Ectodermal cell (in vitro differentiated cells): ENCODE data around the gene BBC3.
"Not testable (repeated sequence)": the region's sequence is repeated elsewhere in the genome, so short reads cannot be mapped to it uniquely, and the experiment has no call there.

ENCODE experiments used
- H3K27ac ChIP-seq: 2 replicates; pipeline ENCODE4 v1.7.0; 2013; ENCODE audit warnings: mild to moderate bottlenecking, low read depth, low read length; ENCODE audit not compliant: insufficient read depth, poor library complexity, severe bottlenecking
- H3K27me3 ChIP-seq: 2 replicates; pipeline ENCODE4 v1.7.0; 2013; ENCODE audit warnings: mild to moderate bottlenecking, low read length; ENCODE audit not compliant: insufficient read depth, control insufficient read depth, poor library complexity, severe bottlenecking
- H3K36me3 ChIP-seq: one replicate; pipeline ENCODE4 v1.7.0; 2013; ENCODE audit warnings: low read length; ENCODE audit not compliant: control insufficient read depth, insufficient read depth
- H3K4me1 ChIP-seq: one replicate; pipeline ENCODE4 v1.7.0; 2013; ENCODE audit warnings: low read length; ENCODE audit not compliant: control insufficient read depth, insufficient read depth
- H3K4me3 ChIP-seq: 2 replicates; pipeline ENCODE4 v1.7.0; 2013; ENCODE audit warnings: low read depth, low read length, control low read depth; ENCODE audit not compliant: insufficient read depth
- H3K9me3 ChIP-seq: 2 replicates; pipeline ENCODE4 v1.7.0; 2013; ENCODE audit warnings: mild to moderate bottlenecking, low read length, moderate library complexity; ENCODE audit not compliant: control insufficient read depth
- WGBS, 2 experiments: methylation state at CpG; one replicate each; pipeline ENCODE4 v1.1.7; 2013; ENCODE audit warnings: missing lambda C conversion rate in 2 of 2; 5-methylcytosine and 5-hydroxymethylcytosine counted together

BBC3 gene

GRCh38 chr19:47271949-47272348, 41.0 kb upstream of the BBC3 start:
- no peaks in the 10 kb centered on the region for H3K9me3 ChIP-seq
- H3K27ac ChIP-seq: peak overlapping the region; percentile 93
- peaks cover 16% of the 10 kb centered on the region for H3K4me1 ChIP-seq
- WGBS, 2 experiments: 77 to 78% methylated on average over 6 of the region's 6 CpGs
- H3K27me3 ChIP-seq: peaks cover 11% of the 10 kb centered on the region
- H3K4me3 ChIP-seq: no peak overlapping the region
- H3K36me3 ChIP-seq: peaks cover 13% of the 10 kb centered on the region

- Histone ChIP-seq H3K4me1 (peaks cover 12% of the 10 kb centered on the region), H3K9me3 (no peaks in the 10 kb centered on the region), H3K4me3 (no peak overlapping the region), H3K36me3 (peaks cover 21% of the 10 kb centered on the region), H3K27me3 (peaks cover 7% of the 10 kb centered on the region), H3K27ac (no peak overlapping the region)
- 96% methylated on average over 10 of the region's 10 CpGs for WGBS, 2 experiments
These were observed 39.4 kb upstream of the BBC3 start for GRCh38 chr19:47270408-47270807.

GRCh38 chr19:47269596-47269995, 38.6 kb upstream of the BBC3 start:
- no peak overlapping the region for H3K4me3 ChIP-seq
- H3K27ac ChIP-seq: no peak overlapping the region
- H3K4me1 ChIP-seq: peaks cover 9% of the 10 kb centered on the region
- WGBS, 2 experiments: 90 to 96% methylated on average over 7 of the region's 7 CpGs
- H3K27me3 ChIP-seq: no peaks in the 10 kb centered on the region
- peaks cover 21% of the 10 kb centered on the region for H3K36me3 ChIP-seq
- no peaks in the 10 kb centered on the region for H3K9me3 ChIP-seq

GRCh38 chr19:47268028-47268427, 37.0 kb upstream of the BBC3 start:
- no peaks in the 10 kb centered on the region for H3K9me3 ChIP-seq
- H3K27ac ChIP-seq: no peak overlapping the region
- H3K36me3 ChIP-seq: peaks cover 21% of the 10 kb centered on the region
- WGBS, 2 experiments: 94 to 97% methylated on average over 6 of the region's 6 CpGs
- H3K4me3 ChIP-seq: no peak overlapping the region
- H3K4me1 ChIP-seq: peaks cover 9% of the 10 kb centered on the region
- no peaks in the 10 kb centered on the region for H3K27me3 ChIP-seq

- Histone ChIP-seq H3K4me3 (no peak overlapping the region), H3K27me3 (no peaks in the 10 kb centered on the region), H3K27ac (no peak overlapping the region), H3K4me1 (peaks cover 8% of the 10 kb centered on the region), H3K9me3 (no peaks in the 10 kb centered on the region), H3K36me3 (peaks cover 26% of the 10 kb centered on the region)
- 94 to 96% methylated on average over 14 of the region's 14 CpGs for WGBS, 2 experiments
These were observed 36.4 kb upstream of the BBC3 start for GRCh38 chr19:47267350-47267759.

GRCh38 chr19:47266401-47266941, 35.5 kb upstream of the BBC3 start:
- Histone ChIP-seq H3K27ac (no peak overlapping the region), H3K9me3 (no peaks in the 10 kb centered on the region), H3K27me3 (no peaks in the 10 kb centered on the region), H3K4me3 (no peak overlapping the region), H3K4me1 (no peaks in the 10 kb centered on the region), H3K36me3 (peaks cover 28% of the 10 kb centered on the region)
- WGBS, 2 experiments: 96% methylated on average over 21 of the region's 21 CpGs

- no peaks in the 10 kb centered on the region for H3K27me3 ChIP-seq
- H3K4me1 ChIP-seq: no peaks in the 10 kb centered on the region
- whole genome bisulfite sequencing, 2 experiments: 95 to 96% methylated on average over 30 of the region's 30 CpGs
- no peak overlapping the region for H3K4me3 ChIP-seq
- H3K36me3 ChIP-seq: peaks cover 40% of the 10 kb centered on the region
- H3K9me3 ChIP-seq: no peaks in the 10 kb centered on the region
- no peak overlapping the region for H3K27ac ChIP-seq
These were observed 33.6 kb upstream of the BBC3 start for GRCh38 chr19:47264629-47265028.

- not testable (repeated sequence) for H3K4me1 ChIP-seq, H3K27me3 ChIP-seq, H3K9me3 ChIP-seq, H3K27ac ChIP-seq, H3K4me3 ChIP-seq
- 94 to 95% methylated on average over 14 of the region's 14 CpGs for WGBS, 2 experiments
- H3K36me3 ChIP-seq: peaks cover 37% of the 10 kb centered on the region
These were observed 31.2 kb upstream of the BBC3 start for GRCh38 chr19:47261946-47262793.

GRCh38 chr19:47260476-47260875, 29.5 kb upstream of the BBC3 start:
- WGBS, 2 experiments: 95% methylated on average over 17 of the region's 17 CpGs
- H3K36me3 ChIP-seq: peaks cover 29% of the 10 kb centered on the region
- no peaks in the 10 kb centered on the region for H3K27me3 ChIP-seq
- H3K4me3 ChIP-seq: no peak overlapping the region
- H3K27ac ChIP-seq: no peak overlapping the region
- H3K9me3 ChIP-seq: no peaks in the 10 kb centered on the region
- peaks cover 8% of the 10 kb centered on the region for H3K4me1 ChIP-seq

- peaks cover 8% of the 10 kb centered on the region for H3K4me1 ChIP-seq
- H3K27ac ChIP-seq: no peak overlapping the region
- no peaks in the 10 kb centered on the region for H3K27me3 ChIP-seq
- no peaks in the 10 kb centered on the region for H3K9me3 ChIP-seq
- peaks cover 29% of the 10 kb centered on the region for H3K36me3 ChIP-seq
- no peak overlapping the region for H3K4me3 ChIP-seq
- 95 to 96% methylated on average over 6 of the region's 6 CpGs for WGBS, 2 experiments
These were observed 28.0 kb upstream of the BBC3 start for GRCh38 chr19:47258895-47259555.
